ENCODE measurements around the gene CAMTA1. TPM values are rescaled to one million over a fixed set of nuclear protein-coding genes. Genes with fewer than 3 reads are reported as not detected.

CAMTA1 gene
- total RNA-seq, 1 donor from 2014 or later = 268 TPM

DNA sequence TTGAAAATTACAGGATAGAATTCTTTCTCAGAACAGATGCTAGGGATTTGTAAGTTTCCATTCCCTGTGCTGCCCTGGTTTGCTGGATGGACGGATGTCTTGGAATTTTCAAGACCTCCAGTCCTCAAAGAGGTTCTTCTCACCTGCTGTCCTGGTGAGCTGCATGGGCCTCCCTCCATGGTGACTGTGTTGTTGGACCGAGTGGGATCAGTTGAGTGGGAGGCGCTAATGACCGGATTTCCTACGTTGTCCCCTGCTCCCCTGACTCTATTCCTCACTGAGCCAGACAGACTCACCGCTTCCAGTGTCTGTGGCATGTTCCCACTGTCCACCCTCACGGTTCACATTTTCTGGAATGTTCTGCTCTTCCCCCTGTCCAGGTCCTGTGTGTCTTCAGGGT, 229.8 kb downstream of the CAMTA1 start:
- Histone ChIP-seq H3K79me2 (ENCODE audit: low read depth) (no peaks in the 10 kb centered on the region), H3K27me3 (no peaks in the 10 kb centered on the region), H3K4me2 (no peak overlapping the region), H3K36me3 (no peaks in the 10 kb centered on the region), H3K4me3 (no peak overlapping the region), H3K9ac (no peak overlapping the region), H4K20me1 (ENCODE audit: low read depth) (no peaks in the 10 kb centered on the region), H3K4me1 (no peaks in the 10 kb centered on the region), H2AFZ (replicated peaks) (no peak overlapping the region), H3K27ac (no peak overlapping the region), H3F3A (ENCODE audit: low read depth) (no peaks in the 10 kb centered on the region), H3K9me3 (ENCODE audit: low read depth) (no peaks in the 10 kb centered on the region)
- H3K27ac Mint-ChIP-seq = no peak overlapping the region
- peaks cover 6% of the 10 kb centered on the region for H3K4me1 Mint-ChIP-seq
- DNase-seq (ENCODE audit: low spot score) = no peak
- TF ChIP-seq EZH2 (IDR thresholded peaks at IDR 0.05) (no peak), EZH2phosphoT487 (IDR thresholded peaks at IDR 0.05) (no peak)
- TF ChIP-seq, protein P1, sequence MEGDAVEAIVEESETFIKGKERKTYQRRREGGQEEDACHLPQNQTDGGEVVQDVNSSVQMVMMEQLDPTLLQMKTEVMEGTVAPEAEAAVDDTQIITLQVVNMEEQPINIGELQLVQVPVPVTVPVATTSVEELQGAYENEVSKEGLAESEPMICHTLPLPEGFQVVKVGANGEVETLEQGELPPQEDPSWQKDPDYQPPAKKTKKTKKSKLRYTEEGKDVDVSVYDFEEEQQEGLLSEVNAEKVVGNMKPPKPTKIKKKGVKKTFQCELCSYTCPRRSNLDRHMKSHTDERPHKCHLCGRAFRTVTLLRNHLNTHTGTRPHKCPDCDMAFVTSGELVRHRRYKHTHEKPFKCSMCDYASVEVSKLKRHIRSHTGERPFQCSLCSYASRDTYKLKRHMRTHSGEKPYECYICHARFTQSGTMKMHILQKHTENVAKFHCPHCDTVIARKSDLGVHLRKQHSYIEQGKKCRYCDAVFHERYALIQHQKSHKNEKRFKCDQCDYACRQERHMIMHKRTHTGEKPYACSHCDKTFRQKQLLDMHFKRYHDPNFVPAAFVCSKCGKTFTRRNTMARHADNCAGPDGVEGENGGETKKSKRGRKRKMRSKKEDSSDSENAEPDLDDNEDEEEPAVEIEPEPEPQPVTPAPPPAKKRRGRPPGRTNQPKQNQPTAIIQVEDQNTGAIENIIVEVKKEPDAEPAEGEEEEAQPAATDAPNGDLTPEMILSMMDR (IDR thresholded peaks at IDR 0.05) = no peak
- peaks cover 5% of the 10 kb centered on the region for H3K27me3 Mint-ChIP-seq (ENCODE audit: insufficient read depth, low read depth)
- no peaks in the 10 kb centered on the region for H3K36me3 Mint-ChIP-seq
- no peaks in the 10 kb centered on the region for H3K9me3 Mint-ChIP-seq
- no peak overlapping the region for H3K4me3 Mint-ChIP-seq

GRCh38 chr1:7018351-7018750, 233.1 kb downstream of the CAMTA1 start:
- Histone ChIP-seq H3F3A (ENCODE audit: low read depth) (no peaks in the 10 kb centered on the region), H4K20me1 (ENCODE audit: low read depth) (peaks cover 4% of the 10 kb centered on the region), H3K27ac (no peak overlapping the region), H3K4me3 (no peak overlapping the region), H3K79me2 (ENCODE audit: low read depth) (no peaks in the 10 kb centered on the region), H3K4me2 (no peak overlapping the region), H3K9ac (no peak overlapping the region), H3K27me3 (no peaks in the 10 kb centered on the region), H3K4me1 (peaks cover 8% of the 10 kb centered on the region), H3K9me3 (ENCODE audit: low read depth) (no peaks in the 10 kb centered on the region), H3K36me3 (no peaks in the 10 kb centered on the region), H2AFZ (replicated peaks) (no peak overlapping the region)
- TF ChIP-seq, protein P1 (IDR thresholded peaks at IDR 0.05) = no peak
- TF ChIP-seq EZH2 (IDR thresholded peaks at IDR 0.05) (no peak), EZH2phosphoT487 (IDR thresholded peaks at IDR 0.05) (no peak)
- no peaks in the 10 kb centered on the region for H3K36me3 Mint-ChIP-seq
- H3K27ac Mint-ChIP-seq = no peak overlapping the region
- peaks cover 12% of the 10 kb centered on the region for H3K4me1 Mint-ChIP-seq
- DNase-seq (ENCODE audit: low spot score) = no peak
- H3K4me3 Mint-ChIP-seq = no peak overlapping the region
- no peaks in the 10 kb centered on the region for H3K9me3 Mint-ChIP-seq
- peaks cover 2% of the 10 kb centered on the region for H3K27me3 Mint-ChIP-seq (ENCODE audit: insufficient read depth, low read depth)

GRCh38 chr1:7018826-7019225, 233.6 kb downstream of the CAMTA1 start:
- Histone ChIP-seq H3K36me3 (no peaks in the 10 kb centered on the region), H3K9me3 (ENCODE audit: low read depth) (no peaks in the 10 kb centered on the region), H3K9ac (no peak overlapping the region), H3K27ac (no peak overlapping the region), H3K4me1 (peaks cover 8% of the 10 kb centered on the region), H3F3A (ENCODE audit: low read depth) (no peaks in the 10 kb centered on the region), H2AFZ (replicated peaks) (no peak overlapping the region), H3K27me3 (no peaks in the 10 kb centered on the region), H3K4me2 (no peak overlapping the region), H3K79me2 (ENCODE audit: low read depth) (no peaks in the 10 kb centered on the region), H3K4me3 (no peak overlapping the region), H4K20me1 (ENCODE audit: low read depth) (peaks cover 4% of the 10 kb centered on the region)
- Mint-ChIP-seq H3K27me3 (ENCODE audit: insufficient read depth, low read depth) (peaks cover 2% of the 10 kb centered on the region), H3K36me3 (no peaks in the 10 kb centered on the region), H3K27ac (no peak overlapping the region), H3K4me1 (peaks cover 12% of the 10 kb centered on the region), H3K9me3 (no peaks in the 10 kb centered on the region), H3K4me3 (no peak overlapping the region)
- no peak for DNase-seq (ENCODE audit: low spot score)
- TF ChIP-seq, protein P1 (IDR thresholded peaks at IDR 0.05) = no peak
- TF ChIP-seq EZH2phosphoT487 (IDR thresholded peaks at IDR 0.05) (no peak), EZH2 (IDR thresholded peaks at IDR 0.05) (no peak)

All from neural progenitor cell (in vitro differentiated cells).